Panc1 (cell line): Measurements from ENCODE around the gene TMEM39B. TPM values are rescaled to one million over a fixed set of nuclear protein-coding genes. Genes with fewer than 3 reads are reported as not detected.
"Not testable (repeated sequence)": the region's sequence is repeated elsewhere in the genome, so short reads cannot be mapped to it uniquely, and the experiment has no call there.

ENCODE experiments used
- ATAC-seq: fragments of 200-7000 bp; cut with Tn5 transposase; 2 replicates; pipeline ENCODE4 v1.9.1; 2020; ENCODE audit warnings: mild to moderate bottlenecking, moderate library complexity
- BruUV-seq: library from RNA; stranded (reverse); fragments of 400-500 nt; replicated peaks from 2 replicates; lab custom pipeline; 2021; lab: Mats Ljungman, UMichigan
- CTCF ChIA-PET: fragments of 300-600 bp; sonication (Branson Sonifier 250); formaldehyde crosslinking; loops from one replicate; lab custom pipeline; 2022; ENCODE audit warnings: antibody characterized with exemption; lab: Charles Lee
- POLR2A ChIA-PET: fragments of 300-600 bp; sonication (Branson Sonifier 250); formaldehyde crosslinking; loops from one replicate; lab custom pipeline; 2022; ENCODE audit warnings: antibody characterized with exemption; lab: Charles Lee
- DNase-seq: peaks from one replicate; pipeline ENCODE4 v3.0.0-alpha.2; 2010; ENCODE audit warnings: low read depth, low spot score
- H3K27ac ChIP-seq: 2 replicates; pipeline ENCODE4 v1.5.1; 2011; ENCODE audit warnings: mild to moderate bottlenecking, low read length, inconsistent platforms
- H3K27me3 ChIP-seq: fragments of 200-500 bp; sonication (Bioruptor generic); 2 replicates; pipeline ENCODE4 v1.6.0; 2014; ENCODE audit warnings: low read length, inconsistent platforms; ENCODE audit not compliant: control insufficient read depth, insufficient read depth
- H3K36me3 ChIP-seq: fragments of 200-500 bp; sonication (Bioruptor generic); 2 replicates; pipeline ENCODE4 v1.5.1; 2014; ENCODE audit warnings: inconsistent platforms, mild to moderate bottlenecking, low read length, moderate library complexity; ENCODE audit not compliant: control insufficient read depth, insufficient read depth
- H3K4me1 ChIP-seq: 2 replicates; pipeline ENCODE4 v1.5.1; 2011; ENCODE audit warnings: inconsistent platforms, mild to moderate bottlenecking, low read length, moderate library complexity; ENCODE audit not compliant: control insufficient read depth, insufficient read depth
- H3K4me3 ChIP-seq, 2 experiments: 2 replicates each; pipeline ENCODE4 v1.5.1; 2011 to 2012; ENCODE audit warnings: low read depth in 2 of 2, low read length in 2 of 2, mild to moderate bottlenecking in 2 of 2, inconsistent platforms in 1 of 2, moderate library complexity in 1 of 2
- H3K9me3 ChIP-seq: fragments of 200-500 bp; sonication (Bioruptor generic); 2 replicates; pipeline ENCODE4 v1.5.1; 2014; ENCODE audit warnings: low read depth, mild to moderate bottlenecking, inconsistent platforms, low read length, moderate library complexity; ENCODE audit not compliant: control insufficient read depth, insufficient read depth
- CTCF ChIP-seq: fragments of 450-650 bp; IDR thresholded peaks from 2 replicates; pipeline ENCODE4 v1.5.1; 2017; ENCODE audit warnings: mild to moderate bottlenecking
- POLR2AphosphoS5 ChIP-seq: IDR thresholded peaks from 2 replicates; pipeline ENCODE4 v1.6.1; 2012; ENCODE audit warnings: mild to moderate bottlenecking, low read depth, low read length, moderate library complexity
- REST ChIP-seq, 2 experiments: IDR thresholded peaks; 2 replicates each; pipeline ENCODE4 v1.6.1; 2011 to 2012; ENCODE audit warnings: low read depth in 2 of 2, control low read depth in 1 of 2, low read length in 1 of 2, mild to moderate bottlenecking in 1 of 2, moderate library complexity in 1 of 2; ENCODE audit not compliant: insufficient read depth in 1 of 2
- SIN3A ChIP-seq: IDR thresholded peaks from 2 replicates; pipeline ENCODE4 v1.6.1; 2012; ENCODE audit warnings: low read depth, mild to moderate bottlenecking, low read length, moderate library complexity, borderline replicate concordance; ENCODE audit not compliant: insufficient read depth
- TCF7L2 ChIP-seq: IDR thresholded peaks from 2 replicates; pipeline ENCODE4 v1.6.1; 2011; ENCODE audit warnings: mild to moderate bottlenecking, low read depth, low read length, inconsistent platforms
- in situ Hi-C: cut with HindIII; loops from 2 replicates; pipeline ENCODE4 v1.10.0; 2016; ENCODE audit warnings: low sequenced_read_pairs, low pct_unique_long_range_greater_than_20kb
- intact Hi-C: fragments of 100-400 bp; cut with micrococcal nuclease; formaldehyde crosslinking; loops from one replicate; pipeline ENCODE4 v1.10.0; 2022; ENCODE audit not compliant: unreplicated experiment
- total RNA-seq: library from RNA; stranded (reverse); gene quantifications from one replicate; pipeline ENCODE4 v1.2.1, GENCODE V29; 2021; ENCODE audit not compliant: unreplicated experiment

The TMEM39B gene
- total RNA-seq, 1 experiment from 2014 or later: 35.0 TPM

DNA sequence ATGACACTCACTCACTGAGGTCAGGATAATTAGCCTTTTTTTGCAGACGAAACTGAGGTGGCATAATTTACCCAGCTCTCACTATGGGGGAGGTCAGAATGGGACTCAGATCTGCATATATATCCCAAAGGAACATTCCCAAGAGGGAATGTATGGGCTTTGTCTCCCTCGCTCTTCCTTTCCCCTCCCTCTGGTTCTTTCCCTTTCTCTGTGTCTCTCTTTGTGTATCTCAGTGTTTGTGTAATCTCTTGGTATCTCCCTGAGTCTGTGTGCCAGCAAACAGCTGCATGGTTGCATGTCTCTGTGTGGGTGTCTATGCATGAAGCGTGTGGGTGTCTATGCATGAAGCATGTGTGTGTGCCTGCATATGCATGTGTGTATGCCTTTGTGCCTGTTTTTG, 4.7 kb downstream of the TMEM39B start:
- Histone ChIP-seq H3K27me3 (no peaks in the 10 kb centered on the region), H3K4me3 (no peak overlapping the region), H3K27ac (no peak overlapping the region), H3K36me3 (peaks cover 12% of the 10 kb centered on the region), H3K9me3 (no peaks in the 10 kb centered on the region), H3K4me1 (0 out of 2 replicates have a peak, but pooled peaks cover 6% of the 10 kb centered on the region)
- ChIA-PET POLR2A (no interaction called here), CTCF (no interaction called here)
- no peak for DNase-seq
- BruUV-seq: no TSS peak
- intact Hi-C loops: no loop called here
- in situ Hi-C loops: no loop called here
- ATAC-seq: no peak
- TF ChIP-seq CTCF: no peak

- ChIA-PET CTCF (no interaction called here), POLR2A (interaction anchor here (0.6 to 0.7 kb wide), 2 partner anchors 85 to 406 kb away, joined by 3 read pairs; no protein-coding TSS in a partner anchor)
- intact Hi-C loops: no loop called here
- Histone ChIP-seq H3K9me3 (no peaks in the 10 kb centered on the region), H3K4me3 (no peak overlapping the region), H3K27ac (no peak overlapping the region), H3K36me3 (peaks cover 13% of the 10 kb centered on the region), H3K27me3 (no peaks in the 10 kb centered on the region), H3K4me1 (no peaks in the 10 kb centered on the region)
- no peak for ATAC-seq
- TF ChIP-seq CTCF (no peak), REST (IDR thresholded peaks at IDR 0.05; ENCODE audit: insufficient read depth in 1 of 2, low read depth in 2 of 2, low read length in 1 of 2) (no peak), POLR2AphosphoS5 (no peak), SIN3A (no peak), TCF7L2 (no peak)
- no TSS peak for BruUV-seq
- in situ Hi-C loops: no loop called here
- no peak for DNase-seq
Measured at GRCh38 chr1:32082022-32082421, 9.3 kb downstream of the TMEM39B start.

DNA sequence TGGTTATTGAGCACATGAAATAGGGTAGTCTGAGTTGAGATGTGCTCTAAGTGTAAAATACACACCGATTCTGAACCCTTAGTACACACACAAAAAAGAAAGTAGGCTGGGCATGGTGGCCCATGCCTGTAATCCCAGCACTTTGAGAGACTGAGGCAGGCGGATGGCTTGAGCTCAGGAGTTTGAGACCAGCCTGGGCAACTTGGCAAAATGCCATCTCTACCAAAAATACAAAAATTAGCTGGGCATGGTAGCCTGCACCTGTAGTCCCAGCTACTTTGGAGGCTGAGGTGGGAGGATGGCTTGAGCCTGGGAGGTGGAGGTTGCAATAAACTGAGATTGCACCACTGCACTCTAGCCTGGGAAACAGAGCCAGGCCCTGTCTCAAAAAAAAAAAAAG, 13.6 kb downstream of the TMEM39B start:
- intact Hi-C loops, H3K4me1 ChIP-seq, in situ Hi-C loops, H3K9me3 ChIP-seq, CTCF ChIA-PET, H3K27me3 ChIP-seq, BruUV-seq, POLR2A ChIA-PET, DNase-seq, ATAC-seq, H3K27ac ChIP-seq, H3K4me3 ChIP-seq: not testable (repeated sequence)
- peaks cover 10% of the 10 kb centered on the region; the same call in 1 of the 2 replicates for H3K36me3 ChIP-seq
